ENCODE data around the gene KCNIP3.

The KCNIP3 gene

GRCh38 chr2:95330794-95331338 lies 33.7 kb downstream of the KCNIP3 start:
- no peak for FAIRE-seq

DNA sequence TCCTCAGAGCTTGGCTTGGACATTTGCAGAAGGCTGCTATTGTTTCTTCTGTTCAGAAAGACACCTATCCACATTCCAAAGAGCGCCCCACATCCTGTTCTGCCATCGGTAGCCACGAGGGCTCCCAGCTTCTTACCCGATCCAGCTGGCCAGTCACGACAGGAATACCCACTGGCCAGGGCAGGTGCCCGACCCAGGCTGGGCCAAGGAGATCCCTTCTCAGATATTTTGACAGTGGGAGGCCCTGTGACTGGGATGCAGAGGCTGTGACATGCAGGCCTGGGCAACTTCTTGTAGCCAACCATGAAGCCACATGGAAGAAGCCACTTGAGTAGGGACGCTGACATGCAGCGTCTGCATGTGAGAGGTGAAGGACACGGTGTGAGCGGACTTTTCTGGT lies 34.5 kb downstream of the KCNIP3 start:
- FAIRE-seq: no peak

- no peak for FAIRE-seq
These were observed 34.9 kb downstream of the KCNIP3 start for GRCh38 chr2:95332036-95332435.

DNA sequence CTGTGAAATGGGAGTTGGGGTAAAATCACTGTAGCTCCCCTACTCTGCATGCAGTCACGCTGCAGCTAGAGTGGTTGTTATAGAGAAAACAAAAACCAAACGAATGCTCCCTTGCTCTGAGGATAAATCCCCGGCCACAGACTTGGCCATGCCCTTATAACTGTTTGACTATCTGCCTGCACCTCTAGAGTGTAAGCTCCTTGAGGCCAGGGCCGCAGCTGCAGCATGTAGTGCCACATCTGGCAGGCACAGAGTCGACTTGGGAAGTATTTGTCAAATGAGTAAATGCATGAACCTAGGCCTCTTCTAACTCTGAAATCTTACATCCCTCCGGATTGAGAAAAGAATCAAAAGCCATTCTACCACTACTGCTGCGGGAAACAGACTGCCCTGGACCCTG lies 35.9 kb downstream of the KCNIP3 start:
- no peak for FAIRE-seq

DNA sequence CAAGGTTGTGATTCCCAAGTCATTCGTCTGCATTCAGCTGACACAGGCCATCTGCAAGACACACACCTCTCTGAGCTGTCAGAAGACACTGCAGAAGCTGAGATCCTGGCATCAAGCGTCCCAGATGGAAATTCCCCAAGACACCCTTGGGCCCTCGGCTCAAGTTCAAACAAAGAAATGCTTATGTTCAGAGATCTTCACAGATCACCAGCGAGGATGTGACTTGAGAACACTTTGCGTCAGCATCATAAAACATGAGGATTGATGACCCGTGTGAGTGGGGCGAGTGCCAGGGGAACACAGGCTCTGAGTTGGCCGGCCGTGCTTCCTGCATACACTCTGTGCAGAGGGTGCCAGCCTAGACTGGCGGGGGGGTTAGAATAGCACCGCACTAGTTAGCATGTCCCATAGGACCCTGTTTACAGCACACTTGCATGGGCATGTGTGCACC lies 36.8 kb downstream of the KCNIP3 start:
- FAIRE-seq: no peak

DNA sequence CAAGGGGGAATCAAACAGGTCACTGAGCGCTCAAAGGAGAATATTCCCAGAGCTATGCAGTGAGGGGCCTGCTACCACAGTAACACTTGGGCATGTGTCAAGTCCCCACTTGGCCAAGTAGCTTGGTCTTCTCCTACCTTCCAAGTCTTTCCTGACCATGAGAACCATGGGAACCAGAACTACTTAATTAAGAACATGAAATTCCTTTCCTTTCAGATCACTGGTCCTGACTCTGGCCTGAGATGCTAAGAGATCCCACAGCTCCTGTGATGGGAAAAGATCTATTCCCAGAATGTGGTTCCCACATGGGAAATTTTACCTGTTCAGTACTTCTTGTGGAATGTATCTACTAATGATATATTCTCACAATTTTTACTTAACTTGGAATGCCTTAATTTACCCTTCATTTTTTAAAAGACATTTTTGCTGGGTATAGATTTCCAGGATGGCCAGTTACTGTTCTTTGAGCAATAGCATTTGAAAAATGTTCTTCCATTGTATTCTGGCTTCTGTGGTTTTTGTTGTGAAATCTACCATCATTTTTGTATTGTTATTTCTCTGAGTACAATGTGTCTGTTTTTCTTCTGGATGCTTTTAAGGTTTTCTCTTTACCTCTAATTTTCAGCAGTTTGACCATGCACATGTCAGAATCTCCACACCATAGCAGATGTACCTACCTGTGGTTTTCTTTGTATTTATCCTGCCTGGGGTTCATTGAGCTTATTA lies 37.9 kb downstream of the KCNIP3 start:
- no peak for FAIRE-seq

DNA sequence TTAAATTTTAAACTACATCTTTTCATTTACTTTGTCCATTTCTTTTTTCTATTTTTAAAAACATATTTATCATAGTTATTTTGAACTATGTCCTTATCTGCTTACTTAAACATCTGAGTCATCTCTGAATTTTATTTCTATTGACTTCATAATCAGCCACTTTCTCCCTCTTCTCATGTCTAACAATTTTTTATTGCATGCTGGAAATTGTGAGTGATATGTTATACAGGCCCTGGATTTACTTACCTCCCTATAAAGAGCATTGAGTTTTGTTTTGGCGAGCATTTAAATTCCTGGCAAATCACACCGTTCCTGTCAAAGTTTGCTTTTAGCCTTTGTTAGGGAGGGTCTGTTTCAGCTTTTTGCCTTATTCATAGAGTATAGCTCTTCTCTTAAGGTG lies 39.3 kb downstream of the KCNIP3 start:
- FAIRE-seq: no peak

DNA sequence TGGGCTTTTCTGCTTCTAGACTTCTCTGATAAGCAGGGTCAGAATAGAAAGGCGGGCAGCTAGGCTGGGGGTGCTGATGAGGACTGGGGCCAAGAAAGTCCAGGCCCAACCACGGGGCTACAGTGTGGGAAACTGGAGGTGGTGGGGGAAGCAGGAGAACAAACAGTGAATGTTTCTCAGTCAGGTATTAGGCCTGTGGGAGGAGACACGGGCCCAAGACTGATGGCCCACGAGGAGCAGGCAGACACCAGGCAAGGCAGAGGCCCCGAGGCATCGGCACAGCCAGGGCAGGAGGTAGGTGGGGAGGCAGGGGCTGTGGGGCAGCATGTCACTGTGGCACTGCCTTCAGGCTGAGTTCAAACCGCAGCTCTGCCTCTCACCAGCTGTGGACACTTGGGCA lies 40.7 kb downstream of the KCNIP3 start:
- FAIRE-seq: no peak

GRCh38 chr2:95342556-95343320 lies 45.6 kb downstream of the KCNIP3 start:
- no peak for FAIRE-seq

DNA sequence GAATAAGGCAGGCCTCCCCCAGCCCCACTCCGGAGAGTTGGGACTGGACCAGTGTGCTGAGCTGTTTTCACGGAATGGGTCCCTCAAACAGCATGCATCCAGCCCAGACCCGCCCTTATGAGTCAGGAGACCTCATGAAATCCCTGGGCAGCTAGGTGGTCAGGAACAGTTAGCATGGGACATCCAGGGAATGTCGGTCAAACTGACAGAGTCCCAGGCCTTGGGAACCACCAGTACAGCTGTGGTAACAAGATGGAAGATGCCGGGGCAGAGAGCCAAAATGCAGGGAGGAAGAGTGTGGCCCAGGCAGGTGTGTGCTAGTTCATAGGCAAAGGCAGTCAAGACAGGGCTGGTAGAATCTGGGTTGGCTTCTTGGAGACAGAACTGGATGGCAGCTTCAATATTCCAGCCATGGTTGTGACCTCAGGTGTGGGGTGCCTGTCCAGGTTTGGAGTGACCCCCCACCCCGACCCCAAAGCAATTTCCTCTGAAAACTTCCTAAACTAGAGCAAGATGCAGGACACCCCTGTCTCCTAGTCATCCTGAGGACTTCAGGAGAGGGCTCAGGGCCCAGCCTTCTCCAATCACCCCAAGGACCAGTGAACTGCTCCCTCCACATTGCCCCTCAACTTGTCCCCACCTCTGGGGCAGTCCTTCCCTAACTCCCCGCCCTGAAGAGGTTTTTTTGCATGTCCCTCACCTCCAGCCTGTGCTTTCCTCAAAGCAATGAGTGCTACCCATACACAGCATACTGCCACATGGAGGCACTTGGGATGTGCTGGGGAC lies 46.5 kb downstream of the KCNIP3 start:
- no peak for FAIRE-seq

DNA sequence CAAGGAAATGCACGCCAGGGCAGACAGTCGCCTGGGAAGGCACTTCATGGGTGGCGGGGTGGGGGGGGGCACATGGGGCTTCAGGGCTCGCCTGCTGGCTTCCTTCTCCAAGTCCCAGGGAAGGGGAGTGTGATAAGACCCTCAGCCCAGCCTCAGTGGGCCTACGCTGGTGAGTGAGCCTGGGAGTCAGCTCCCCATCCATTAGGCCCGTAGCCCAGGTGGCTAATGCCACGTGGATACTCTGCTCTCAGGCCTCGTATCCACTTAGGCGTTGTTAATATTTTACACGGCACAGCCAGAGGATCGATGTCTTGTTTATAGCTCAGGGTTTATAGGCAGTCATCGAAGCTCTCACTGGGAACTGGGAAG lies 47.1 kb downstream of the KCNIP3 start:
- FAIRE-seq: no peak

- no peak for FAIRE-seq
These were observed 47.5 kb downstream of the KCNIP3 start for GRCh38 chr2:95344656-95345055.

DNA sequence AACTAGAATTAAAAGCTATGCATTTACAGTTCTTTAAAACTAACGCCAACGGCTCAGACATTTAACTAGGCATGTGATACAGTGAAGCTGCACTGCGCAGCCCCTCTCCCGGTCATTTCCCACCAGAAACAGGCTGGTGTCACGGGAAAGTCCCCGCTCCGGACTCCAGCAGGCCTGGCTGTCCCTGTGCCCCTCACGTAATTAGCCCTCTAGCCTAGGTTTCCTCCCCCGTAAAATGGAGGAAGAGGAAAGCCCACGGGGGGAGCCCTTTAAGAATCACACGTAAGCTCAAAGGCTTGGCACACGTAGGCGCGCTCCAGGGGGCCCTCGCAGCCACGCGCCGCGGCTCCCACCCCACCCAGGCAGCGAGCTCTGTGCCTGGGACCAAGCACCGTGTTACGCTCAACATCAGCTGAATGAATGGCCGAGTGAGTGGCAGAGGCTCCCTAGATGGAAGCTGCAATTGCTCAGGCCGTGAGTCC lies 48.0 kb downstream of the KCNIP3 start:
- no peak for FAIRE-seq

GRCh38 chr2:95345563-95346230 lies 48.5 kb downstream of the KCNIP3 start:
- no peak for FAIRE-seq

DNA sequence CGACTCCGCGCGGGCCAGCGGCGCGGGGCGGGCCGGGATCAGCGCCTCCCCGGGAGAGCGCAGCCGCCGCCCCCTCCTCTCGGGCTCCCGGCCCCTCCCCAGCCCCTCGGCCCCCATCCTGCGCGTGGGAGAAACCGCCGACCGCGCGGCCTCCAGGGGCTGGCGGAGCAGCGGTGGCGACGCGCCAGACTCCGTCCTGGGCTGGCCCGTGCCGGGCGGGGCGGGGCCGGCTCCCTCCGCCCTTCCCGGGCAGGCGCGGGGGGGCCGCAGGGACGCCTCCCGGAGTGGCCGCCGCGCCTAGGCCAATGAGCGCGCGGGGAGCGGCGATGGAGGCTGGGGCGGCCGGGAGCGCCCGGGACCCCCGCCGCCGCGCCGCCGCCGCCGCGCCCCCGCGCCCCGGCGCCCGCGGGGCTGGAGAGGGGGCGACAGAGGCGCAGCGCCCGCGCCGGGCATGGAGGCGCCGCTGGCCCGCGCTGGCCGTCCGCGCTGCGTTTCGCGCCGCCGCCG lies 49.1 kb downstream of the KCNIP3 start:
- no peak for FAIRE-seq

DNA sequence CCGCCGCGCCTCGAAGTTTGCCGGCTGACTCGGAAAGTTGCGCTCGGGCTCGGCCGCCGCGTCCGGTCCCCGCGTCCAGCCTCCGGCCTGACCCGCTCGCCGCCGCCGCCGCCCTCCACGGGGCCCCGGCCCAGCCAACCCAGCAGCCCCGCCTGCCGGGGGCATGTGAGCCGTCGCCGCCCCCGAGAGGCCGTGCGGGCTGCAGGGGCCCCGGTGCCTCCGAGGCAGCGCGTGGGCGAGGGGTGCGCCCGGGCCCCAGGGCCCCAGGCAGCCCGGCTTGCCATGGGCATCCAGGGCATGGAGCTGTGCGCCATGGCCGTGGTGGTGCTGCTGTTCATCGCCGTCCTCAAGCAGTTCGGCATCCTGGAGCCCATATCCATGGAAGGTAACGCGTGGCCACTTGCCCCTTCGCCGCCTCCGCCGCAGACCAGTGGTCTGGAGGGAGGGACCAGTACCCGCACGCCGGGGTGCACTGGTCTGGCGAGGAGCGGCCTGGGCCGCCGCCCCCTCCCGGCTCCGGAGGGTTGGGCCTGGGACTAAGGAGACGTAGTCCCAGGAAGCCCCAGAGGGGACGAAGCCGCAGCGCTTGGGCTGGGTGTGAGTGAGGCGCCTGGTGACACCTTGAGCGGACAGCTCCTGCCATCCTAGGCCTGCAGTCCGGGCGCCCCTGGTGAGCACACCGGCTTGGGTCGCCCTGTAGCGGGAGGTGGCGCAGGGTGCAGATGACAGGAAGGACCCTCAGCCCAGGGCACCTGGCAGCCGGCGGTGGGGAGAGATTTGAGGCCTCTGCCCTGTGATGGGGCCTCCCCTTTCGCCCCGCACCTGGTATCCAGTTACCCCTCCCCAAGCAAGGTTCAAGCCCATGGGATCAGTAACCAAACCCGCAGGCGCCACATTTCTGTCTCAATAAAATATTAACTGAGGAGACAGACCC lies 49.9 kb downstream of the KCNIP3 start:
- FAIRE-seq: no peak

GRCh38 chr2:95347681-95348608 lies 50.8 kb downstream of the KCNIP3 start:
- no peak for FAIRE-seq

DNA sequence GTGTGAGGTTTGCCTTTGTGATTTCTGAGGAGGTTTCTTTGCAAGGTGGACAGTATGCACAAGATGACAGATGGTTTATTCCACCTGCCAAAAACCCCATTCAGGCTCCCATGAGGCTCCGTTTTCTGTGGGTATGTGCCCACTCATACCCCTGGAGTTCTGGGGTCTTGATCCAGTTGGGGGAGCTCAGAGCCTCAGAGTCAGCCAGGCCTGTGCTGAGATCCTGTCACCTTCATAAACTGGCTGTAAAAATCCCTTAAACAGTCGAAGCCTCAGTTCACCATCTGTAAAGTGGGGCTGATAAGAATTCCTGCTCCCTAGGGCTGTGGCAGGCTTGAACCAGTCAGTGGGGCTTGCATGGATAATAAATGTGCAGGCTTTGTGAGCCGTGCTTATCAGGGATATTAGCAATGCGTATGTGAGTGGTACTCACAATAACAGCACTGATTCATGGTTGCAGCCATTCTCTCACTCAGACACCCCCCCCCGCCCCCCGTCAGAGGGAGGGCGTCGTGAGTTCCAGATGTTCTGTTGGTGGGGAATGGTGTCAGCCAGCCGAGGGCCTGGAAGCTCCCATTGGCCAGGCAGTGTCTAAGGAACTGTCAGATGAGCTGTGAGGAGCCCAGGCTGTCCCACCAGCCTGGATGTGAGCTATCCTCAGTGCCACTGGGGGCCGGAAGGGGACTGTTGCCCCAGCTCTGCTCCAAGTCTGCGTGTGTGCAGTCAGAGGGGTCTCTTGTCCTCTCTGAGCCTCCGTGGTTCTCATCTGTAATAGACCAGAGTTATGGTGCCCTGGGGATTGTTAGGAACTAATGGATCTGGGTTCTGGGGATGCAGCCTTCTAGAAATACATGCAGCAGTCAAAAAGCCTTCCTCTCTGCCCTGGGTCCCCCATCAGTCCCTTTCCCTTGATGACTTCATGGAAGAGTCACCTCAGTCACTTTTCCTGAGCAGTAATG lies 51.7 kb downstream of the KCNIP3 start:
- FAIRE-seq: no peak
